HL-60 (cell line): ENCODE data around the gene LRP10.

ENCODE experiments used
- DNase-seq, 2 experiments: peaks; one replicate each; pipeline ENCODE4 v3.0.0-alpha.2; 2010 to 2020; ENCODE audit warnings: low read depth in 1 of 2, low spot score in 1 of 2
- H3K27ac ChIP-seq: fragments of 250-450 bp; sonication (Bioruptor Pico); replicated peaks from 2 replicates; pipeline ENCODE4 v1.5.1; 2020; ENCODE audit warnings: mild to moderate bottlenecking, moderate library complexity
- H3K27me3 ChIP-seq: fragments of 250-450 bp; sonication (Bioruptor Pico); 2 replicates; pipeline ENCODE4 v1.5.1; 2021; ENCODE audit warnings: mild to moderate bottlenecking, moderate library complexity; ENCODE audit not compliant: insufficient read depth, poor library complexity, severe bottlenecking
- H3K4me3 ChIP-seq: replicated peaks from 2 replicates; pipeline ENCODE4 v1.5.1; 2011; ENCODE audit warnings: mild to moderate bottlenecking, control low read depth, low read length; ENCODE audit not compliant: insufficient read depth
- GABPA ChIP-seq: IDR thresholded peaks from 2 replicates; pipeline ENCODE4 v1.6.1; 2012; ENCODE audit warnings: low read depth
- POLR2AphosphoS5 ChIP-seq: IDR thresholded peaks from 2 replicates; pipeline ENCODE4 v1.6.1; 2012; ENCODE audit warnings: low read depth
- SPI1 ChIP-seq: IDR thresholded peaks from 2 replicates; pipeline ENCODE4 v1.6.1; 2012; ENCODE audit warnings: low read depth, mild to moderate bottlenecking, borderline replicate concordance
- TF ChIP-seq, protein P1 (sequence below): IDR thresholded peaks from 2 replicates; pipeline ENCODE4 v1.6.1; 2012; ENCODE audit warnings: low read depth; ENCODE audit not compliant: insufficient replicate concordance
- TF ChIP-seq, protein P2 (sequence below): IDR thresholded peaks from one replicate; pipeline ENCODE4 v1.5.1; 2011; ENCODE audit warnings: low read length, control low read depth, inconsistent platforms; ENCODE audit not compliant: insufficient read depth

Gene LRP10

DNA sequence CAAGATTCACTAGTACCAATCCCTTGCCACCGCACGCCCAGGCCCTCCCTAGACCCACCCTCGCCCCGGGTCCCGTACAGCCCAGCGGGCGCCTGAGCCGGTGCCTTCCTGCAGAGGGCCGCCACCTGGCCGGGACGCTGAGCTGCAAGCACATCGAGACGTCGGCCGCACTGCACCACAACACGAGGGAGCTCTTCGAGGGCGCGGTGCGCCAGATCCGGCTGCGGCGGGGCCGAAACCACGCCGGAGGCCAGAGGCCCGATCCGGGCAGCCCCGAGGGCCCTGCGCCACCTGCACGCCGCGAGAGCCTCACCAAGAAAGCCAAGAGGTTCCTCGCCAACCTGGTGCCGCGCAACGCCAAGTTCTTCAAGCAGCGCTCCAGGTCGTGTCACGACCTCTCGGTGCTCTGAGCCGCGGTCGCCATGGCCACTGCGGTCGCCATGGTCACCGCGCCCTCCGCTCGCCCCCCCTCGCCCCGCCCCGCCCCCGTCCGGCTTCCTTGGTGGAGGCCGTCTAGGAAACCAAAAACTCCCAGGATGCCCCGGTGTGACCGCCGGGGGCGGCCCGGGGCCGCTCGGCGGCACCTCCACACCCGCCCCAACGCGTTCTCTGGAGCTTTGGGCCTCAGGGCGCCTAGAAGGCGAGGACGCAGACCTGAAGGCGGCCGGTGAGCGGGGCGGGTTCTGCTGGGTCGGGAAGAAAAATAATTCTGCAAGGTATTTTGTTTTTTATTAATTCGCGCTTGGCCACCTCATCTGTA, 15.1 kb downstream of the LRP10 start:
- peak in 1 of 2 experiments; percentile 20 for DNase-seq
- no peak for TF ChIP-seq SPI1
- TF ChIP-seq GABPA: no peak
- H3K27me3 ChIP-seq: peaks cover 5% of the 10 kb centered on the region
- H3K27ac ChIP-seq: no peak overlapping the region
- H3K4me3 ChIP-seq: no peak overlapping the region

DNA sequence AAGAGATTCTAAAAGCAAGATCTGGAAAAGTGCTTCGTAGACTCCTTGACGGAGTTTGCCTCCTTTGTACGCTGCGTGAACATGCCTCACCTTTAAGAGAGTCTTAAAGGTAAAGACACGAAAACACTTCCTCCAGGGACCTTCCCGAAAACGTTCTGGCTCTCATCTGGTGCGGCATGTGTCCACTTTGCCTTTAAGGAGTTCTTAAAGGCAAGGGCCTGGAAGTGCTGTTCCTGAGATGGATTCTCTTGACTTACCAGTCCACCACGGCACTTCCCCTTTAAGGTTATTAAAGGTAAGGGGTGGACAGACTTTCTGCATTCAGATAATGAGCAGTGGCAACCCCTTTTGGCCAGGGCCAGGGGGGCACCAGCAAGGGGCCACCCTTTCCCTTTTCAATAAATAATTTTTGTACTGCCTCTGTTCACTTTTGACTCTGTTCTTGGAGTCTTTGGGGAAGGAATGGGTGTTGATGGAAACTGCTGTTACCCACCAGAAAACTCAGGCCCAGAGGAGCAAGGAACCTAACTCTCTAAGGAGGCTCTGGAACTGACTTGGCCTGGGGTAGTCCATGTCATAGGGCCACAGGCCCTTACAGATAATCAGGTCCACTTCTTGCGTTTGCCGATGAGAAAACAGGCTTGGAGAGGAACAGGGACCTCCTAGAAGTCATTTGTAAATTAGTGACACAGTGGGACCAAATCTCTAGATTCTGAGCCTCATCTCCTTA, 15.9 kb downstream of the LRP10 start:
- Histone ChIP-seq H3K27me3 (peaks cover 5% of the 10 kb centered on the region), H3K4me3 (no peak overlapping the region), H3K27ac (no peak overlapping the region)
- peak; percentile 76 for TF ChIP-seq SPI1
- TF ChIP-seq, protein P1, sequence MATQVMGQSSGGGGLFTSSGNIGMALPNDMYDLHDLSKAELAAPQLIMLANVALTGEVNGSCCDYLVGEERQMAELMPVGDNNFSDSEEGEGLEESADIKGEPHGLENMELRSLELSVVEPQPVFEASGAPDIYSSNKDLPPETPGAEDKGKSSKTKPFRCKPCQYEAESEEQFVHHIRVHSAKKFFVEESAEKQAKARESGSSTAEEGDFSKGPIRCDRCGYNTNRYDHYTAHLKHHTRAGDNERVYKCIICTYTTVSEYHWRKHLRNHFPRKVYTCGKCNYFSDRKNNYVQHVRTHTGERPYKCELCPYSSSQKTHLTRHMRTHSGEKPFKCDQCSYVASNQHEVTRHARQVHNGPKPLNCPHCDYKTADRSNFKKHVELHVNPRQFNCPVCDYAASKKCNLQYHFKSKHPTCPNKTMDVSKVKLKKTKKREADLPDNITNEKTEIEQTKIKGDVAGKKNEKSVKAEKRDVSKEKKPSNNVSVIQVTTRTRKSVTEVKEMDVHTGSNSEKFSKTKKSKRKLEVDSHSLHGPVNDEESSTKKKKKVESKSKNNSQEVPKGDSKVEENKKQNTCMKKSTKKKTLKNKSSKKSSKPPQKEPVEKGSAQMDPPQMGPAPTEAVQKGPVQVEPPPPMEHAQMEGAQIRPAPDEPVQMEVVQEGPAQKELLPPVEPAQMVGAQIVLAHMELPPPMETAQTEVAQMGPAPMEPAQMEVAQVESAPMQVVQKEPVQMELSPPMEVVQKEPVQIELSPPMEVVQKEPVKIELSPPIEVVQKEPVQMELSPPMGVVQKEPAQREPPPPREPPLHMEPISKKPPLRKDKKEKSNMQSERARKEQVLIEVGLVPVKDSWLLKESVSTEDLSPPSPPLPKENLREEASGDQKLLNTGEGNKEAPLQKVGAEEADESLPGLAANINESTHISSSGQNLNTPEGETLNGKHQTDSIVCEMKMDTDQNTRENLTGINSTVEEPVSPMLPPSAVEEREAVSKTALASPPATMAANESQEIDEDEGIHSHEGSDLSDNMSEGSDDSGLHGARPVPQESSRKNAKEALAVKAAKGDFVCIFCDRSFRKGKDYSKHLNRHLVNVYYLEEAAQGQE: no peak
- no peak for DNase-seq

DNA sequence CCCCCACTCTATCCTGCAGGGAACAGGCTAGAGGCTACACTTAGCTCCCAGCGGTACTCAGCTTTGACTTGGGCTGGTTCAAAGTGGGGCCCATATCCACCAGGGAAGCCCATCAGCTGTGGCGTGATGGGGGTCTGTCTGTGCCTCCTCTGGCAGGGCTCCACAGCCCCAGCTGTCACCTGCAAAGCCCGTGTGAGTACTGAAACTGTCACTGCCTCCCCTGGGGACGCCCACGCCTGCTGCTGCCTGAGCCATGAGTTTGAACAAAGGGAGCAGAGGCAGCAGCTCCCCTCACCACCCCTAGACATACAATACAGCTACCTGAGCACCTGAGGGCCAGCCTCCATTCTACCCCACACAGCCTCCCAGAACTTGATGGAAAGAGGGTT, 16.4 kb downstream of the LRP10 start:
- H3K27ac ChIP-seq: no peak overlapping the region
- peaks cover 5% of the 10 kb centered on the region for H3K27me3 ChIP-seq
- no peak for DNase-seq
- TF ChIP-seq, protein P2, sequence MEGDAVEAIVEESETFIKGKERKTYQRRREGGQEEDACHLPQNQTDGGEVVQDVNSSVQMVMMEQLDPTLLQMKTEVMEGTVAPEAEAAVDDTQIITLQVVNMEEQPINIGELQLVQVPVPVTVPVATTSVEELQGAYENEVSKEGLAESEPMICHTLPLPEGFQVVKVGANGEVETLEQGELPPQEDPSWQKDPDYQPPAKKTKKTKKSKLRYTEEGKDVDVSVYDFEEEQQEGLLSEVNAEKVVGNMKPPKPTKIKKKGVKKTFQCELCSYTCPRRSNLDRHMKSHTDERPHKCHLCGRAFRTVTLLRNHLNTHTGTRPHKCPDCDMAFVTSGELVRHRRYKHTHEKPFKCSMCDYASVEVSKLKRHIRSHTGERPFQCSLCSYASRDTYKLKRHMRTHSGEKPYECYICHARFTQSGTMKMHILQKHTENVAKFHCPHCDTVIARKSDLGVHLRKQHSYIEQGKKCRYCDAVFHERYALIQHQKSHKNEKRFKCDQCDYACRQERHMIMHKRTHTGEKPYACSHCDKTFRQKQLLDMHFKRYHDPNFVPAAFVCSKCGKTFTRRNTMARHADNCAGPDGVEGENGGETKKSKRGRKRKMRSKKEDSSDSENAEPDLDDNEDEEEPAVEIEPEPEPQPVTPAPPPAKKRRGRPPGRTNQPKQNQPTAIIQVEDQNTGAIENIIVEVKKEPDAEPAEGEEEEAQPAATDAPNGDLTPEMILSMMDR: no peak
- TF ChIP-seq, protein P1: no peak
- no peak for TF ChIP-seq SPI1
- TF ChIP-seq POLR2AphosphoS5: no peak
- TF ChIP-seq GABPA: no peak
- H3K4me3 ChIP-seq: no peak overlapping the region

DNA sequence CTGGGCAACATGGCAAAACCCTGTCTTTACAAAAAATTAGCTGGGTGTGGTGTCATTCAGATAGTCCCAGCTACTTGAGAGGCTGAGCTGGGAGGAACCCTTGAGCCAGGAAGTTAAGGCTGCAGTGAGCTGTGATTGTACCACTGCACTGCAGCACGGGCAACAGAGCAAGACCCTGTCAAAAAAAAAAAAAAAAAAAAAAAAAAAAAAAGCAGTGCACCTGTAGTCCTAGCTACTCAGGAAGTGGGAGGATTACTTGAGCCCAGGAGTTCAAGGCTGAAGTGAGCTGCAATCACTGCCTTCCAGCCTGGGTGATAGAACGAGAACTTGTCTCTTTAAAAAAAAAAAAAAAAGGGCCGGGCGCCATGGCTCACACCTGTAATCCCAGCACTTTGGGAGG, 17.1 kb downstream of the LRP10 start:
- no peak for DNase-seq
- TF ChIP-seq POLR2AphosphoS5: no peak
- TF ChIP-seq, protein P2: no peak
- no peak for TF ChIP-seq SPI1
- no peak for TF ChIP-seq GABPA
- TF ChIP-seq, protein P1: no peak
- Histone ChIP-seq H3K4me3 (no peak overlapping the region), H3K27me3 (peaks cover 5% of the 10 kb centered on the region), H3K27ac (no peak overlapping the region)
